Left hindlimb (tissue), 1 donor: ENCODE results near the gene PSMD3.
"Not testable (repeated sequence)": the region's sequence is repeated elsewhere in the genome, so short reads cannot be mapped to it uniquely, and the experiment has no call there.

Experiments
- DNase-seq: peaks from one replicate; pipeline ENCODE4 v3.0.0-alpha.2; 2018

The PSMD3 gene

DNA sequence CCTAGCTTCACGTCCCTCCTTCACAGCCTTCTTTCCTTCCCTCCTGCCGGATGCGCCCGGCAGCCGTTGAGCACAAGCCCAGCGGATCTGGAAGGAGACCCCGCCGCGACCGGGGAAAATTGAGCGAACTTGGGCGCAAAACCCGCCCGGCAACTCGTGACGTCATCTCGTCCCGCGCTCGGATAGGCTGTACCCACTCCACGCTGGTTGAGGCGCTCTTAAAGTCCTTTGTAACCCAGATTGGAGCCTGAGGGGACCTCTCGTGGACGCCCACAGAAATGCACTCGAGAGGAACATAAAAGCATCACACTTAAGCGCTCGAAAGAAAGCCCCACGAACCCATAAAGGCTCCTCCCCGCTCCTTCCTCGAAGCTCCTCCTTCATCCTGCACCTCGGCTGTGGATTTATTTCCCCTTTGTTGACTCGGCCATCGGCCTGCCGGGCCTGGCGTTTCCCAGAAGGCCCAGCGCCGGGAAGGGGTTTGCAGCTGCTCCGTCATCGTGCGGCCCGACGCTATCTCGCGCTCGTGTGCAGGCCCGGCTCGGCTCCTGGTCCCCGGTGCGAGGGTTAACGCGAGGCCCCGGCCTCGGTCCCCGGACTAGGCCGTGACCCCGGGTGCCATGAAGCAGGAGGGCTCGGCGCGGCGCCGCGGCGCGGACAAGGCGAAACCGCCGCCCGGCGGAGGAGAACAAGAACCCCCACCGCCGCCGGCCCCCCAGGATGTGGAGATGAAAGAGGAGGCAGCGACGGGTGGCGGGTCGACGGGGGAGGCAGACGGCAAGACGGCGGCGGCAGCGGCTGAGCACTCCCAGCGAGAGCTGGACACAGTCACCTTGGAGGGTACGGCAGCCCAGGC is at the start of gene PSMD3:
Gene PSMD3, plus strand, starts transcription at position 457 of the 856 bp plus-strand sequence. Its CDS starts 164 bp downstream, at position 621.
- DNase-seq = peak; percentile 100

GRCh38 chr17:39933912-39934311 is 46.7 kb upstream of the PSMD3 start:
- no peak for DNase-seq

DNA sequence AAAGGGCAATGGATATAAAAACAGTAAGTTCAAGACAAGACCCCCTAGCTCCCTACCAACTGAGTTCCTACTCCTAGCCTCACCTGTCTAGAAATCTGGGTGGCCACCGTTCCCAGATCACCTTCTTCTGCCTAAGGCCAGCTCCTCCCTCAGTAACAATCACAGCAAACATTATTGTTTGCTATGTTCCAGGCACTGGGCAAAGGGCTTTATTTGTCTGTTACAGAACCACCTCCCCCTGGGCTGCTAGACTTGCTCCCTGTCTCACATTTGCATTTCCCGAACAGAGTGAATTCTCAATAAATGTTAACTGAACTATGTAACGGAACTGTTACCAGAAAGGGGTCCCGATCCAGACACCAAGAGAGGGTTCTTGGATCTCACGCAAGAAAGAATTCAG is 46.3 kb upstream of the PSMD3 start:
- DNase-seq = no peak

DNA sequence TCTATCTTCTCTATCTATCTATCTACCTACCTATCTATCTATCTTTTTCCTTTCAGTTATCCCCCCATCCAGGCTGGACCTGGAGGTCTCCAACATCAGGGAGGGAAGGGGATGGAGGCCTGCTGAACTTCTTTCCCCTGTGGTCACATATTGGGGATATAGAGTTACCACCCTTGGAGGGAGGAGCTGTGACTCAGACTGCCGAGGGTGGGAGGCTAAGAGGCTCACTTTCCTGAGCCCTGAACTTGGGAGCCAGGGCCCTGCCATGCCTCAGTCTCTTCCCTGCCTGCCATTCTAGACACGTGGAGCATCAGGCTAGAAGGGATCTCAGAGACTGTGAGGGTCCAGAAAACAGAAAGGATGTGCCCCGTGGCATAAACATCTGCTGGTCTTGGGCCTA is 44.7 kb upstream of the PSMD3 start:
- DNase-seq = no peak

DNA sequence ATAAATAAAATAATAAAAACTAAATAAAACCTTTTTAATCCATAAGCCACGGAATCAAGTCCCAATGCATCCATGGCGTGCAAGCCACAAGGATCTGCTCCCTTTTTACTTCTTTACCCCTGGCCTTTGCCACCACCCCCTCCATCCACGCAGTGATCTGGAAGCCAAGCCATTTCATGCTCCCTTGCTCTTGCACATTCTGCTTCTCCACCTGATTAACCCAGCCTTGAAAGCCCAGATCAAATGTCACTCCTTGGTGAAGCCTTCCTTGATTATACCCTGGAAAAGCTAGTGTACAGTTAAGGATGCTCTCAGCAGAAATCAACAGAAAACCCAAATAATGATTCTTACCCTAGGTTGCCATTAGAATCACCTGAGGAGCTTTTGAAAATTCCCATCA is 43.2 kb upstream of the PSMD3 start:
- no peak for DNase-seq

DNA sequence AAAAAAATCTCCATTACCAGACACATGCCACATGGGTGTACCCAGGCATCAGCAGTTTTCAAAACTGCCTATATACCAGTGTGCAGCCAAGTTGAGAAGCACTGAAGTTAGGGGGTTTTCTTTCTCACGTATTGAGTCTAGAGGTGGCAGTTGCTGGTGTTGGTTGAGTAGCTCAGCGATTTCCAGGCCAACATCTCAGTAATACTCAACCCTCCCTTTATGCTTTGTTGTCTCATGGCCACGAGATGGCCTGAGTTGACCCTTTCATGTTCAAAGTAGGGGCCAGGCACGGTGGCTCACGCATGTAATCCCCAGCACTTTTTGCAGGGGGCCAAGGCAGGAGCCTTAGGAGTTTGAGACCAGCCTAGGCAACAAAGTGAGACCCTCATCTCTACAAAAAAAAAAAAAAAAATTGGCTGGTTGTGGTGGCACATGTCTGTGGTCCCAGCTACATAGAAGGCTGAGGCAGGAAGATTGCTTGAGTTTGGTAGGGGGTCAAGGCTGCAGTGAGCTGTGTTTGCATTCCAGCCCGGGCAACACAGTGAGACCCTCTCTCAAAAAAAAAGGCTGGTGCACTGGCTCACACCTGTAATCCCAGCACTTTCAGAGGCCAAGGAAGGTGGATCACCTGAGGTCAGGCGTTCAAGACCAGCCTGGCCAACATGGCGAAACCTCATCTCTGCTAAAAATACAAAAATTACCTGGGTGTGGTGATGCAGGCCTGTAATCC is 42.3 kb upstream of the PSMD3 start:
- DNase-seq = no peak

- DNase-seq = no peak
Measured at GRCh38 chr17:39939106-39939505, 41.5 kb upstream of the PSMD3 start.

GRCh38 chr17:39939588-39940419 is 40.8 kb upstream of the PSMD3 start:
- peak; percentile 56 for DNase-seq

- DNase-seq = no peak
Measured at GRCh38 chr17:39943702-39944392, 36.8 kb upstream of the PSMD3 start.

DNA sequence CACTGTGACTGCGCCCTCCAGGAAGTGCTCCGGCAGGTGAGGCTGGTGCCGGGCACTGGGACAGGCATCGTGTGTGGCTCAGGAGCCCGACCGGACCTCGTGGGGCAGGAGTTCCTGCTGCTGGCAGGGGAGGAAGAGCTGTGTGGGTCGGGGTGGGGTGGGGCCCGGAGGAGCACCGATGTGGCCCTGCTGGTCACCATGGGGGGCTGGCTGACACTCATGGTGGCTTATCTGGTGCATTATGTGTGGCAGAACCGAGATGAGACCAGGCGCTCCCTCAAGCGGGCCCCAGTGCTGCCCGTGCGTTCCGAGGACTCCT is 36.3 kb upstream of the PSMD3 start:
- no peak for DNase-seq

DNA sequence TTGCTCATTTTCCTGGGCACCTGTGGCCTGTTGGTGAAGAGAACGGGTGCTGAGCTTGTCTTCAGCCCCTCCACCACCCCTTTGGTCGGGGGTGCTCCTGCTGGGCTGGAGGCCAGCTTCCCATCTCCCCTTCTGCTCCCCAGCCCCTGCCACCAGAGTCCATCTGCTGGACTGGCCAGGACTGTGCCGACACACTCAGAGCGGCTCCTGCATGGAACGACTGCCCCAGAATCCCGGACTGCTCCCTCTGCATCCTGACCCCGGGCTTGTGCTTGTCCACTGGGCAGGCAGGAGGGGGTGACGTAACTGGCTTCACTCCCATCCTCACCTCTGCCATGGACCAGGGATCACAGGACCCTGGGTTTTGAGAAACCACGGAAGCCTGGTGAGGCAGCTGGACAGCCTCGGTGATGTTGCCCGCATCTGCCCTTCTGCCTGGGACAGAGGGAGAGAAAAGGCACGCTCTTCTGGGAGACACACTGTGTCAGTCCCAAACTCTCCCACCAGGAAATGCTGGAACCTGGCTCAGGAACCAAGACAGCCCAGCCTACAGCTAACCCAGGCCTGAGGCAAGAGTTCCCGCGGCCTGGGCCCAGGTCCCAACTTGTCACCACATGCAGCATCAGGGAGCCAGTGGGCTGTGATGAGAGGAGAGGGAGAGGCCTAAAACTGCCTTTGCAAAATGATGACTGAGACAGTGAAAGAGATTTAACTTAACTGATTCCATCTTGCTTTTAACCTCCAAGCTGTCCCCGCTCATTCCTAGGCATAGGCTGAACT is 33.9 kb upstream of the PSMD3 start:
- DNase-seq = no peak

DNA sequence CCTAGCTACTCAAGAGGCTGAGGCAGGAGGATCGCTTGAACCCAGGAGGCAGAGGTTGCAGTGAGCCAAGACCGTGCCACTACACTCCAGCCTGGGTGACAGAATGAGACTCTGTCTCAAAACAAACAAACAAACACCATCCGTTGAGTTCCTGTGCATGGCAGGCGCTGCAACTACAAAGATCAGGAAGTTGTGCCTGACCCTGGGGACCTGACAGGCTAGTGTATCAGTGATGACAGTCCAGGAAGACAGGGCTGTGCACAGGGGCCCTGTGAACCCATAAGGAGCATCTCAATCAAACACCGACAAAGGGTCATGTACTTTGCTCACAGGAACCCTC is 32.1 kb upstream of the PSMD3 start:
- DNase-seq = not testable (repeated sequence)

DNA sequence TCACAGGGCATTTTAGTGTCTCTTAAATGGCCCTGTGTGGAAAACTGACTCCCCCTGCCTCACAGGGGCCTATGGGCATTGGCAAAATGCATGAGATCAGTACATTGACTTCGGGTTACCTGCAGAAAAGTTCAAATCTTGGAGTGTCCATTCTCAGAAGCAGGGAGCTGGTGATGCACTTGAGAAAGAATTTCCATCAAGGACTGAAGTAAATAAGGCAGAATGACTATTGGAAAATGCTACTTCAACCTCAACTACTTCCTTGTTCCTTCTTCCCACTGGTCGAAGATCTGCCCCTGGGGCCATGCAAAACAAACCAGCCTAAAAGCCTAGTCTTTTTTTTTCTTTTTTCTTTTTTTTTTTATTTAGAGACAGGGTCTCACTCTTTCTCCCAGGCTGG is 31.6 kb upstream of the PSMD3 start:
- no peak for DNase-seq

DNA sequence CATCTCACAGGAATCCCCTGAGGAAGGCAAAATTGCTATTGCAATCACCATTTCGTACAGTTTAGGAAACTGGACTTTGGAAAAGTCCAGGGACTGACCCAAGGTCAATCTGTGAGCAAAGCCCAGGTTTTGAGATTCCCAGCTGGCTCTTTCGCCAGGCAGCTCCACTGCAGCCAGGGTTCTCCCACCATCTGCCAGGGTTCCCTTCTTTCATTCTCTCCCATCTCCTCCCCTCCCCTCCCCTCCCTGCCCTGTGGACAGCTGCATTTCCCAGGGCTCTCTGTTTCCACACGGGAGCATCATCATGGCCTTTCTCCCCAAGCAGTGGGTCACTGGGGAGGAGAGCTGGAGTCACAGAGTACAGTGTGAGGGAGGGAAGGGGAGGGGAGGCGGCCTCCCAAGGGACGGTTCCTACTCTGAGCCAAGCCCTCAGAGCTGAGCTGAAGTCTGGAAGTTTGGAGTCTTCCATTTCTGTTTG is 29.7 kb upstream of the PSMD3 start:
- DNase-seq = no peak

- DNase-seq = no peak
Measured at GRCh38 chr17:39951924-39952679, 28.5 kb upstream of the PSMD3 start.

DNA sequence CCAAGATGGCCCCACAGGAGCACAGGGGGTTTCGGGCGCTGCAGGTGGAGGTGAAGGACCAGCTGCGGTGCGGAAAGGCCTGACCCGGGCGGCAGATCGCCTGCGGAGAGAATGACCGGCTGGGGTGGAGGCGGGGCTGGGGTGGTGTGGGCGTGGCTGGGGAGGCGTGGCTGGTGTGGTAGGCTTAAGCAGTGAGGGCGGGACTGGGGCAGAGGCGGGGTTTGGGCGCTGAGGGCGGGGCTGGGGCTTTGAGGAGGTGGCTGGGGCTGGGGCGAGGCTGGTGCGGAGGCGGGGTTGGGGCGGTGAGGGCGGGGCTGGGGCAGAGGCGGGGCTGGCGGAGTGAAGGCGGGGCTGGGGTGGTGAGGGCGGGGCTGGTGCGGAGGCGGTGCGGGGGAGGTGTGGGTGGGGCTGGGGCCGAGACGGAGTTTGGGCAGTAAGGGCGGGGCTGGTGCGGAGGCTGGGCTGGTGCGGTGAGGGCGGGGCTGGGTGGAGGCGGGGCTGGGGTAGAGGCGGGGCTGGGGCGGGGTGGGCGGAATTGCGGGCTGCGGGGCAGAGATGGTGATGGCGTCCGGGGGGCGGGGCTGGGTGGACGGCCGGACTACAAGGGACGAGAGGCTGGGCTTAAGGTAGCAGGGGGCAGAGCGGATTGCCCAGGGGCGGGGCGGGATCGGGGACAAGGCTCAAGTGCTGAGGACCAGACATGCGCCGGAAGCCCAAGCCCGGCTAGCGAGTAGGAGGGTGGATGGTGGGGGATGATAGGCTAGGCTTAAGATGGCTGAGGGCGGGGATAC is 27.7 kb upstream of the PSMD3 start:
- peak; percentile 98 for DNase-seq

GRCh38 chr17:39953471-39953888 is 27.1 kb upstream of the PSMD3 start:
- DNase-seq = no peak

DNA sequence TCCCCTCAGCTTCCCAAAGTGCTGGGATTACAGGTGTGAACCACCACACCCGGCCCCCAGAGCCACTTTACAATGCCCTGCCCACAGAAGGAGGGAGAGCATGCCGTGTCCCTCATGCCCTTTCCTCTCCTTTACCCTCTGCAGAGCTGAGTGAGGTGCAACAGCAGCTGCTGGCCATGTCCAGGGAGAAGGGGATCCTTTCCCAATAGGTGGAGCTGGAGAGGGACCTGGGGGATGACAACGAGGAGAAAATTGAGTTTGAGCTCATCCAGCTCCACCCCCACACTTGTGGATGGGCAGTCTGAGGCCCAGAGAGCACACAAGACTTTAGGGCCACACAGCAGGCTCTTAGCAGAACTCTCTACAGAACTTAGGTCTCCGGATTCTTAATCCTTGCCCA is 25.7 kb upstream of the PSMD3 start:
- no peak for DNase-seq

DNA sequence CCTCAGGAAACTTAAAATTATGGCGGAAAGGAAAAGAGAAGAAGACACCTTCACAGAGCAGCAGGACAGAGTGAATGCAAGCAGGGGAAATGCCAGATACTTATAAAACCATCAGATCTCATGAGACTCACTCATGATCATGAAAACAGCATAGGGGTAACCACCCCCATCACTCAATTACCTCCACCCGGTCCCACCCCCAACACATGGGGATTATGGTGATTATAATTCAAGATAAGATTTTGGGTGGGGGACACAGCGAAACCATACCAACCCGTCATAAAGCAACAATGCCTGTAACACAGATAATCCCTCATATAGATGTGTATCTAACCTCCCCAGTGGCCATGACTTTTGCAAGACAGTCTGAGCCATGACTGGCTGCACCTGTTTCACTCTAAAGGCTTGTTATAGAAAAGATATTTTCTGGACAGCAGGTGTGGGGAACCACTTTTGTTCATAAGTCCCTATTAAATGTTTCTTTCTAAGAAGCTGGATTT is 24.8 kb upstream of the PSMD3 start:
- no peak for DNase-seq

- DNase-seq = no peak
Measured at GRCh38 chr17:39960524-39961041, 20.0 kb upstream of the PSMD3 start.
